NCI-H510A treated with DMSO at 0.1 percent for 48 hours (cell line): Measurements from ENCODE around the gene CPPED1.
"Not testable (repeated sequence)": the region's sequence is repeated elsewhere in the genome, so short reads cannot be mapped to it uniquely, and the experiment has no call there.

Experiments used
- DNase-seq: peaks from one replicate; lab custom pipeline; 2025; lab: John Stamatoyannopoulos, UW

Gene CPPED1

GRCh38 chr16:12803203-12804093 is at the start of gene CPPED1:
TSS of gene CPPED1 (minus strand) at chr16:12803887. CDS start at chr16:12803776, 111 bp downstream.
- DNase-seq: peak; percentile 73

GRCh38 chr16:12850186-12850585 is 46.5 kb upstream of the CPPED1 start:
- no peak for DNase-seq

GRCh38 chr16:12846592-12846991 is 42.9 kb upstream of the CPPED1 start:
- no peak for DNase-seq

- no peak for DNase-seq
These were observed 41.6 kb upstream of the CPPED1 start for GRCh38 chr16:12845282-12845681.

GRCh38 chr16:12837756-12838155 is 34.1 kb upstream of the CPPED1 start:
- no peak for DNase-seq

GRCh38 chr16:12837291-12837690 is 33.6 kb upstream of the CPPED1 start:
- no peak for DNase-seq

DNA sequence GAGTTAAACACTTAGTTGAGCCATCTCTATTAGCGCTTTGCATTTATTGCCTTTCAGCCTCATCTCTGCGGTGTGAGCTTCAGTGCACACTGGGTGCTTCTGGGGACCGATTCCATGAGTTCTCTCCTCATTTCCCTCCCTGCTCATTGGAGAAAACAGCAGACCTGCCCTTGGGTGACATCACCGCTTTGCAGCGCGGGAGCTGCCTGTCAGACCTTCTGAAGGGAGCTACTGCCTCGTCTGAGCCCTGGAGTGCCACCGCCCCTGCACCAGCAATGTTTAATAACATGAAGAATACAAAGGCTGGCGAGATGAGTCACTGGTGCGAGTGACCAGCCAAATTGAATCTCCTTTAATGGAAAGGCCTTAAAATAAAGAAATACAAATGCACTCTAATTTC is 30.2 kb upstream of the CPPED1 start:
- no peak for DNase-seq

DNA sequence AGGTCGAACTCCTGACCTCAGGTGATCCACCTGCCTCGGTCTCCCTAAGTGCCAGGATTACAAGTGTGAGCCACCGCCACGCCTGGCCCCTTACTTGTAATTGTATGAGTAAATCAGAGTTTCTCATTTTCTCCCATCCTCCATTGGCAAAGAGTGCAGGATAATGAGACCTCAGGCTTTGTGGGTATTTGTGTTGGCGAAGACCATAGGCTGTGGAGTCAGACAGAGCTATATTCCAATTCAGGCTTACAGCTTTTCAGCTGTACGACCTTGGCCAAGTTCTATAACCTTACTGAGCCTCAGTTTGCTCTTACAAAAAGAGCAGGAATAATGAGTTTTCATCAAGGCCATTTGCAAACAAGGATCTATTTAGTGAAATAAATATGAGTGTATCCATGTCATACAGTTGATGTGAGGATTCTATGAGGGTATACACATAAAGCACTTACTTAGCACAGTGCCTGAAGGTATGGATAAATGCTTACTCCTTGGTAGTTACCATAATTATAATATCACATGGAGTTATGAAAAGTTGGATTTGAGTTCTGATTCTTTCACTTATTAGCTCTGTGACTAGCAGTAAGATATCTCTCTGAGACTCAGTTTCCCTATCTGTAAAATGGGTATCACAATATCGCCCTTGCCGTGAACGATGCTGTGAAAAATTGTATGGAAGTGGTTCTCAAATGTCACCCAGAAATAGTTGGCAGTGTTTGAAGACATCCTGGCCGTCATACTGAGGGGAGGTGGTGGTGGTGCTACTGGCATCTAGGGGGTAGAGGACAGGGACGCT is 25.6 kb upstream of the CPPED1 start:
- no peak for DNase-seq

DNA sequence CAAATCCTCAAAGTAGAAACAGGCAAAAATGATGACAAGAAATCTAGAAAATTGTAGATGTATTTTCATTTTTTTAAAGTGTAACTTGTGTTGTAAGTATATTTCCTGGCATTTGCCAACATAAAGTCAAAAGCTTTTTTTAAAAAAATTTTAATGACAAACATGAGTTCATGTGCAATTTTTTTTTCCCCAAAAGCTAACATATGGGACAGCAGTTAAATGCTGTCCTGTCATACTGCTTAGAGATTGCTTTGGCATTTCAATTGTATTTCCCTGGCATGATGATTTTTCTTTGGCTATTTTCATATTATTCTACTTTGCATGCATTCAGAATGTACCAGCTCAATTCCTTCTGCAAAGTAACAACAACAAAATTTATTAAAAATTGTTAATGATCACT is 24.5 kb upstream of the CPPED1 start:
- no peak for DNase-seq

DNA sequence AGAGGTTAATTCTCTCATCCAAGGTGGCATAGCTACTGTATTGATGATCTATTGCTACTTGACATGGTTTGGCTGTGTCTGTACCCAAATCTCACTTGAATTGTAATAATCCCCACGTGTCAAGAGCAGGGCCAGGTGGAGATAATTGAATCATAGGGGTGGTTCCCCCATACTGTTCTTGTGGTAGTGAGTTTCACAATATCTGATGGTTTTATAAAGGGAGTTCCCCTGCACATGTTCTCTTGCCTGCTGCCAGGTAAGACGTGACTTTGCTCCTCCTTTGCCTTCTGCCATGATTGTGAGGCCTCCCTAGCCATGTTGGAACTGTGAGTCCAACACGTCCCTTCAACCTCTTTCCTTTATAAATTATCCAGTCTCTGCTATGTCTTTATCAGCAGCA is 22.9 kb upstream of the CPPED1 start:
- no peak for DNase-seq

DNA sequence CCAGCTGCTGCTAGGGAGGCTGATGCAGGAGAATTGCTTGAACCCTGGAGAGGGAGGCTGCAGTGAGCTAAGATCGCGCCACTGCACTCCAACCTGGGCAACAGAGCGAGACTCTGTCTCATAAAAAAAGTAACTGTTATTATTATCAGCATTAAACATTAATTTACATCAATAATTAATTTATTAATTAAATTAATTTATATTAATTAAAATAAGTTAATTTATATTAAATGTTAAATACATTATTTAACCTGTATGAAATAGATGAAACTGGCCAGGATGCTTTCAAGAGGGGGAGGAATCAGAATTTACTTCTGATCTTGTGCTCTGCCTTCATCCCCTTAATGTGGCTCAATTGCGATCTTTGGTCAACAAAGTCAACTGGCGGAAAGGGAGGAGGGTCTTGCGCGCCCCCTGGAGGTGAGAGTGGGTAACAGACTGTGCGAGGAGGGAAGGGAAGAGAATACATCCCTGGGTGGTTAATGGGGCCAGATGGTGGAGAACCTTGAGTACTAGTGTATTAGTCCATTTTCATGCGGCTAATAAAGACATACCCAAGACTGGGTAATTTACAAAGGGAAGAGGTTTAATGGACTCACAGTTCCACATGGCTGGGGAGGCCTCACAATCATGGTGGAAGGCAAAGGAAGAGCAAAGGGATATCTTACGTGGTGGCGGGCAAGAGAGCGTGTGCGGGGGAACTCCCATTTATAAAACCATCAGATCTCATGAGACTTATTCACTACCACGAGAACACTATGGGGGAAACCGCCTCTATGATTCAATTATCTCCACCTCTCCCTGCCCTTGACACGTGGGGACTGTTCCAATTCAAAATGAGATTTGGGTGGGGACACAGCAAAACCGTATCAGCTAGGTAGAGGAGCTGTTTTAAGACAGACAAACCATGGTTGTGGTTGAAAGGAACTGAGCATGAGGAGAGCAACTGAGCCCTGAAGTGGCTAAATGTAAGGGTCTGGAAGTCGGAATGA is 15.7 kb upstream of the CPPED1 start:
- DNase-seq: no peak

GRCh38 chr16:12818326-12818725 is 14.6 kb upstream of the CPPED1 start:
- no peak for DNase-seq

GRCh38 chr16:12816791-12817214 is 13.1 kb upstream of the CPPED1 start:
- DNase-seq: not testable (repeated sequence)

DNA sequence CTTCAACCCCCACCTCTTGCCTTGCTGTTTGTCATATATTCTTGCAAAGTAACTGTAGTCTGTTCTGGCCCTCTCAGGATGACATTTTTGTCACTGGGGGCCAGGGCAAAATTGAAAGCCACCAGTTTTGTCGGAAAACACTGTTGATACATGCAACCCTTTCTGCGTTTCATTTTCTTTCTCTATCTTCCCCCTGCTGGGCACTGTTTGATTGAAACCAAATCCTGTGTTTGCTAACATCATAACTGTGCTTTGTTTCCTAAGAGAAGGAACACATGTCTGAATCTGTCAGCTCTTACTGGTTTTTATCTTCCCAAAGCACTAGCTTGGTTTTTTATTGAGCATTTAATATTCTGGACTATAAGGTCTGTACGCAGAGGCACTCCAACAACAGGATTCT is 11.7 kb upstream of the CPPED1 start:
- no peak for DNase-seq

- DNase-seq: not testable (repeated sequence)
These were observed 10.0 kb upstream of the CPPED1 start for GRCh38 chr16:12813734-12814133.

- not testable (repeated sequence) for DNase-seq
These were observed 9.6 kb upstream of the CPPED1 start for GRCh38 chr16:12813321-12813720.

DNA sequence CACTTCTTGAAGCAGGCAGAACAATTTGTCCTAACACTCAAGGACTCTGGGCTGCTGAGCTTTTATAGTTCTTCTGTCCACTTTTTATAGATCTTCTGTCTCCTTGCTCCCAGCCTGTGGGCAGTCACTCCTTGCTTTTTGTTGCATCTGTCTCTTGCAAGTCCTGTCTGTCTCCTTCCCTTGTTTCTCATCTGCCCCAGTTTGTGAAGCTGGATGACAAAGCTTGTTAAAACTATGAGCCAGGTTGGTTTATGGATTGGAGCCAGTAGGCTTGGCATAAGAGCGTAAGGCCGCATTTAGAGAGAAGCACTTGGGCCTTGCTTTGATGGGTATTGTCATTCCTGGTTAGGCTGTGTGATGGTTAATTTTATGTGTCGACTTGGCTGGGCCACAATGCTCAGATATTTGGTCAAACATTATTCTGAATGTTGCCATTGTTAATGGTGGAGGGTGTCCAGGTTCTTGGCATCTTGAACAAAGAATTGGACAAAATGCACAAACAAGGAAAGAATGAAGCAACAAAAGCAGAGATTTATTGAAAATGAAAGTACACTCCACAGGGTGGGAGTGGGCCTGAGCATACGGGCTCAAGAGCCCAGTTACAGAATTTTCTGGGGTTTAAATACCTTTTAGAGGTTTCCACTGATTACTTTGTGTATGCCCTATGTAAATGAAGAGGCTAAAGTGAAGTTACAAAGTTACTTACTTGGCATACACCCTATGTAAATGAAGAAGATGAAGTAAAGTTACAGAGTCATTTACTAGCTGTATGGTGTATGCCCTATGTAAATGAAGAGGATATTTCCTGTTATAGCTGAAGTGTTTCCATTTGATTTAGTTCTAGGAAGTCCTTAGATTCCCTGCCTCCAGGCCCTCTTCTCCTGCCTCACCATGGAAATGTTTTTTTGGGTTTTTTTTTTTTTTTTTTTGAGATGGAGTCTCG is 8.0 kb upstream of the CPPED1 start:
- DNase-seq: no peak

DNA sequence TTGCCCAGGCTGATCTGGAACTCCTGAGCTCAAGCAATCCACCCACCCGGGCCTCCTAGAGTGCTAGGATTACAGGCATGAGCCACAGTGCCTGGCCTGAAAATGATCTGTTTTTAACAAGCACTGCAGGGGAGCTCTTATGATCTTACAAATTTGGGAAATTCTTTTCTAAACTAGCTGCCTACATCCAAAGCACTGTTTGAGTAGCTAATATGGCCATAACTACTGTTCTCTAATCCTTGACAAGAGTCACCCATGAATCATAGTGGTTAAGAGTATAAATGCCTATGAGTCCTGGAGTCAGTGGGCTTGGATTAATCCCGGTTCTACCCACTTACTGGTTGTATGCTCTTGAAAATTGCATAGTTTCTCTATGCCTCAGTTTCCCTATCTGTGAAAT is 1.4 kb upstream of the CPPED1 start:
- no peak for DNase-seq

- DNase-seq: no peak
These were observed 708 bp upstream of the CPPED1 start for GRCh38 chr16:12804395-12804794.

- DNase-seq: no peak
These were observed 1.0 kb downstream of the CPPED1 start for GRCh38 chr16:12802661-12803060.

- no peak for DNase-seq
These were observed 1.6 kb downstream of the CPPED1 start for GRCh38 chr16:12802048-12802447.
